DMS79 treated with DMSO at 0.1 percent for 48 hours (cell line): Measurements from ENCODE around the gene PRR29.
"Not testable (repeated sequence)": the region's sequence is repeated elsewhere in the genome, so short reads cannot be mapped to it uniquely, and the experiment has no call there.

Source experiments
- DNase-seq: peaks from one replicate; lab custom pipeline; 2025; lab: John Stamatoyannopoulos, UW

The PRR29 gene

GRCh38 chr17:63974594-63975192 lies 23.5 kb upstream of the PRR29 start:
- DNase-seq, result no peak

- no peak for DNase-seq
These were observed 22.5 kb upstream of the PRR29 start for GRCh38 chr17:63975541-63976092.

- DNase-seq, result no peak
These were observed 21.4 kb upstream of the PRR29 start for GRCh38 chr17:63976702-63977101.

GRCh38 chr17:63978272-63979200 lies 19.6 kb upstream of the PRR29 start:
- DNase-seq, result no peak

GRCh38 chr17:63982641-63983040 lies 15.5 kb upstream of the PRR29 start:
- DNase-seq, result not testable (repeated sequence)

- DNase-seq, result no peak
These were observed 14.8 kb upstream of the PRR29 start for GRCh38 chr17:63983320-63983719.

GRCh38 chr17:63984236-63984635 lies 13.9 kb upstream of the PRR29 start:
- no peak for DNase-seq

- no peak for DNase-seq
These were observed 13.3 kb upstream of the PRR29 start for GRCh38 chr17:63984651-63985386.

- no peak for DNase-seq
These were observed 12.6 kb upstream of the PRR29 start for GRCh38 chr17:63985387-63986140.

- peak; percentile 40 for DNase-seq
These were observed 11.3 kb upstream of the PRR29 start for GRCh38 chr17:63986821-63987220.

- DNase-seq, result no peak
These were observed 10.7 kb upstream of the PRR29 start for GRCh38 chr17:63987221-63988126.

GRCh38 chr17:63988127-63988478 lies 10.0 kb upstream of the PRR29 start:
- no peak for DNase-seq

- DNase-seq, result no peak
These were observed 9.2 kb upstream of the PRR29 start for GRCh38 chr17:63988741-63989621.

GRCh38 chr17:63989622-63990345 lies 8.4 kb upstream of the PRR29 start:
- DNase-seq, result no peak

- DNase-seq, result no peak
These were observed 6.5 kb upstream of the PRR29 start for GRCh38 chr17:63991611-63992010.

- DNase-seq, result no peak
These were observed 4.7 kb upstream of the PRR29 start for GRCh38 chr17:63993368-63993985.

- no peak for DNase-seq
These were observed 2.5 kb upstream of the PRR29 start for GRCh38 chr17:63995626-63996025.

- no peak for DNase-seq
These were observed 1.5 kb upstream of the PRR29 start for GRCh38 chr17:63996430-63997182.
